KMS-11 (cell line): ENCODE data around the gene TAMALIN.

Experiments used
- H2AFZ ChIP-seq: fragments of 200-600 bp; sonication (generic); 2 replicates; pipeline ENCODE4 v1.6.1; 2016; ENCODE audit warnings: antibody characterized with exemption, mixed run types, low read depth
- H3K27ac ChIP-seq: fragments of 200-600 bp; sonication (generic); 2 replicates; pipeline ENCODE4 v1.6.1; 2016; ENCODE audit warnings: mild to moderate bottlenecking, mixed run types
- H3K27me3 ChIP-seq: fragments of 200-600 bp; sonication (generic); 2 replicates; pipeline ENCODE4 v1.6.1; 2017; ENCODE audit warnings: mild to moderate bottlenecking, low read depth, mixed run types, moderate library complexity; ENCODE audit not compliant: insufficient read depth
- H3K36me3 ChIP-seq: fragments of 200-600 bp; sonication (generic); 2 replicates; pipeline ENCODE4 v1.6.1; 2017; ENCODE audit warnings: mild to moderate bottlenecking, mixed run types; ENCODE audit not compliant: insufficient read depth
- H3K4me1 ChIP-seq: fragments of 200-600 bp; sonication (generic); 2 replicates; pipeline ENCODE4 v1.6.1; 2016; ENCODE audit warnings: mild to moderate bottlenecking, low read depth, mixed run types; ENCODE audit not compliant: poor library complexity, severe bottlenecking
- H3K4me2 ChIP-seq: fragments of 200-600 bp; sonication (generic); 2 replicates; pipeline ENCODE4 v1.7.0; 2016; ENCODE audit warnings: mild to moderate bottlenecking, mixed run types
- H3K4me3 ChIP-seq: fragments of 200-600 bp; sonication (generic); IDR thresholded peaks from 2 replicates; pipeline ENCODE4 v1.6.1; 2017; ENCODE audit warnings: low read depth, low read length, mixed read lengths; ENCODE audit not compliant: insufficient read depth
- H3K79me2 ChIP-seq: fragments of 200-600 bp; sonication (generic); 2 replicates; pipeline ENCODE4 v1.6.1; 2016; ENCODE audit warnings: low read depth, mixed run types; ENCODE audit not compliant: insufficient read depth
- H3K9ac ChIP-seq: fragments of 200-600 bp; sonication (generic); 2 replicates; pipeline ENCODE4 v1.6.1; 2016; ENCODE audit warnings: mild to moderate bottlenecking, mixed run types
- H4K20me1 ChIP-seq: fragments of 200-600 bp; sonication (generic); 2 replicates; pipeline ENCODE4 v1.6.1; 2016; ENCODE audit warnings: mild to moderate bottlenecking, mixed run types; ENCODE audit not compliant: insufficient read depth
- TF ChIP-seq, protein P1 (sequence below): fragments of 200-600 bp; sonication (generic); conservative IDR thresholded peaks from 2 replicates; pipeline ENCODE4 v1.6.1; 2017; ENCODE audit warnings: low read depth, mild to moderate bottlenecking, antibody characterized with exemption, low read length, moderate library complexity, mixed read lengths

Gene TAMALIN

DNA sequence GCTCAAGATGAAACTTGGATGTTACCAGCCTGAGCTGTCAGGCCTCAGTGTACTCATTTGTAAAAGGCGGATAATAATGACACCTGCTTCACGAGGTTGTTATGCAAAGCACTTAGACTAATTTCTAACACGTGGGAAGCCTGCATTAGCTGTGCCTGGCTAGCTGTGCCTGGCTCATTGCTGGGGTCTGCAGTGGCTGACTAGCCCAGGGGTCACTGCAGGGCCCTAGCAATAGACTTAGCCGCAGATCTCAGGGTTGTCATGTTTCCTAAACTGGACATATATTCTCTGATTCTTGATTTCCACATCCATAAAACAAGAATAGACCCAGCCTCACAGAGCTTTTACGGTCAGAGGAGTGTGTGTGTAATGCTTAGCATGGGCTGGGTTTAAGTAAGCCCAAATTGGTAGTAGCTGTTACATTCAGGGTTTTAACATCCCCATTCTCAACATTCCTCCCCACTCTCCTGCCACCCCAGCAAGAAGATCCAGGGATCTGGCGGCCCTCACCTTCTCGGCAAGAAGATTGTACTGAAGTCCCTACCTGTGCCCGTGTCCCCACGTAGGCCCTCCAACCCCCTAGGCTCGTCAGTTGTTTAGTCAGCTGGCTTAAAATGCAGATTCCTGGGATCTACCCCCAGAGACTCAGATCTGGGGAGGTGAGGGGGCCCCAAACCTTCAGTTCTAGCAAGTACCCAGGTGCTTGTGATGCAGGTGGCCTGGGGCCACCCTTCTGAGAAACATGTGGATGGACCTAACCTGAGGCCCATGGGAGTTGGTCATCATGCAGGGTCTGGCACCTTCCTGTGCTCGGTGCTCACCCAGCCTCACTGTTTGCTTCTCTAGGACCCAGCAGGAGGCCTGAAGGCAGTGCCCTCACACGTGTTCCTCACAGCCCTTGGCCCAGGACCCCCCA is 53.1 kb downstream of the TAMALIN start:
- H2AFZ ChIP-seq: no peak overlapping the region
- no peaks in the 10 kb centered on the region for H3K36me3 ChIP-seq

GRCh38 chr12:52060498-52061177 is 53.9 kb downstream of the TAMALIN start:
- TF ChIP-seq, protein P1, sequence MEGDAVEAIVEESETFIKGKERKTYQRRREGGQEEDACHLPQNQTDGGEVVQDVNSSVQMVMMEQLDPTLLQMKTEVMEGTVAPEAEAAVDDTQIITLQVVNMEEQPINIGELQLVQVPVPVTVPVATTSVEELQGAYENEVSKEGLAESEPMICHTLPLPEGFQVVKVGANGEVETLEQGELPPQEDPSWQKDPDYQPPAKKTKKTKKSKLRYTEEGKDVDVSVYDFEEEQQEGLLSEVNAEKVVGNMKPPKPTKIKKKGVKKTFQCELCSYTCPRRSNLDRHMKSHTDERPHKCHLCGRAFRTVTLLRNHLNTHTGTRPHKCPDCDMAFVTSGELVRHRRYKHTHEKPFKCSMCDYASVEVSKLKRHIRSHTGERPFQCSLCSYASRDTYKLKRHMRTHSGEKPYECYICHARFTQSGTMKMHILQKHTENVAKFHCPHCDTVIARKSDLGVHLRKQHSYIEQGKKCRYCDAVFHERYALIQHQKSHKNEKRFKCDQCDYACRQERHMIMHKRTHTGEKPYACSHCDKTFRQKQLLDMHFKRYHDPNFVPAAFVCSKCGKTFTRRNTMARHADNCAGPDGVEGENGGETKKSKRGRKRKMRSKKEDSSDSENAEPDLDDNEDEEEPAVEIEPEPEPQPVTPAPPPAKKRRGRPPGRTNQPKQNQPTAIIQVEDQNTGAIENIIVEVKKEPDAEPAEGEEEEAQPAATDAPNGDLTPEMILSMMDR: no peak
- Histone ChIP-seq H4K20me1 (no peaks in the 10 kb centered on the region), H3K4me1 (no peaks in the 10 kb centered on the region), H3K9ac (no peak overlapping the region), H3K36me3 (no peaks in the 10 kb centered on the region), H3K27me3 (peaks cover 7% of the 10 kb centered on the region), H3K4me2 (no peak overlapping the region), H2AFZ (no peak overlapping the region), H3K79me2 (no peaks in the 10 kb centered on the region), H3K27ac (no peak overlapping the region), H3K4me3 (no peak overlapping the region)

More for the DNA sequence above, 53.1 kb downstream of the TAMALIN start:
- H3K4me3 ChIP-seq: no peak overlapping the region
- H3K27ac ChIP-seq: no peak overlapping the region
- H3K27me3 ChIP-seq: peaks cover 3% of the 10 kb centered on the region; the same call in 1 of the 2 replicates
- H3K4me1 ChIP-seq: no peaks in the 10 kb centered on the region
- no peak overlapping the region for H3K4me2 ChIP-seq
- H4K20me1 ChIP-seq: no peaks in the 10 kb centered on the region
- no peak overlapping the region for H3K9ac ChIP-seq
- TF ChIP-seq, protein P1: no peak
- H3K79me2 ChIP-seq: no peaks in the 10 kb centered on the region

DNA sequence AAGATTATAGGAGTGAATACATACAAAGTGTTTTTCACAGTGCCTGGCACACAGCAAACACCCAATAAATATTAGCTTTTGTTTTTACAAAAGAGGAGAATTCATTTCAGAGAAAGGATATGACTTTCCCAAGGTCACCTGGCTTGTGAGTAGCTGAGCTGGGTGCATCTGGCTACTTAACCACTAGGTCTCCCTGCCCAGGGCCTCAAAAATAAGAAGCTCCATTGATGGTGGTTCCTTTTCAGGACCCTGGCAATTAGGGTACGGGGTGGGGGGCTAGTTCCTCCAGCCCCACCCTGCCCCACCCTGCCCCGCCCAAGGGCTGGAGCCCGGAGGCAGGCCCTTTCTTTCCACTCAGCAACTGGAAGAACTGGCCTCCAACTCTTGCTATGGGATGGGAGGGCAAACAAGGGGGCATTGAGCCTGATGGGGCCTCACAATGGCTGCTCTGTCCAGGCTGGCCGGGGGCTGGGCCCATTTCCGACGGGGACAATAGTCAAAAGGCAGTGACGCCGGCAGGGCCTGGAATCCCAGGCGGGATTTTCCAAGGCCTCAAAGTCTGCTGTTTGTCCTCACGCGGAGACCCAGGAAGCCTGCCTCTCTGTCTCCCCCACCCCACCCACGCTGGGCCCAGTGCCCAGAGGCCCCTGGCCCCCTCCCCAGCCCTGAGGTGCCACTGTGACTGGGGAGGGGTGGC is 54.9 kb downstream of the TAMALIN start:
- no peaks in the 10 kb centered on the region for H3K36me3 ChIP-seq
- TF ChIP-seq, protein P1: no peak
- no peak overlapping the region for H3K4me3 ChIP-seq
- H3K27ac ChIP-seq: no peak overlapping the region
- no peaks in the 10 kb centered on the region for H3K79me2 ChIP-seq
- H3K4me1 ChIP-seq: no peaks in the 10 kb centered on the region
- H4K20me1 ChIP-seq: no peaks in the 10 kb centered on the region
- H3K9ac ChIP-seq: no peak overlapping the region
- H2AFZ ChIP-seq: no peak overlapping the region
- no peak overlapping the region for H3K4me2 ChIP-seq
- H3K27me3 ChIP-seq: peaks cover 16% of the 10 kb centered on the region

GRCh38 chr12:52062167-52063081 is 55.7 kb downstream of the TAMALIN start:
- Histone ChIP-seq H3K9ac (no peak overlapping the region), H3K27ac (no peak overlapping the region), H3K4me3 (no peak overlapping the region), H3K27me3 (peaks cover 20% of the 10 kb centered on the region), H3K4me2 (no peak overlapping the region), H3K79me2 (no peaks in the 10 kb centered on the region), H2AFZ (no peak overlapping the region), H4K20me1 (no peaks in the 10 kb centered on the region), H3K36me3 (no peaks in the 10 kb centered on the region), H3K4me1 (no peaks in the 10 kb centered on the region)
- TF ChIP-seq, protein P1: no peak
